GM12891 (cell line): Measurements from ENCODE around the gene RHBDD1.

Experiments used
- PAX5 ChIP-seq: IDR thresholded peaks from 2 replicates; pipeline ENCODE4 v1.6.1; 2011; ENCODE audit warnings: low read length, moderate library complexity, mild to moderate bottlenecking; ENCODE audit not compliant: insufficient read depth, severe bottlenecking
- POLR2A ChIP-seq: IDR thresholded peaks from 2 replicates; pipeline ENCODE4 v1.6.1; 2011; ENCODE audit warnings: low read depth, low read length, control low read depth
- POLR2AphosphoS5 ChIP-seq: IDR thresholded peaks from 2 replicates; pipeline ENCODE4 v1.6.1; 2011; ENCODE audit warnings: low read depth, low read length, control low read depth
- POU2F2 ChIP-seq: IDR thresholded peaks from 2 replicates; pipeline ENCODE4 v1.6.1; 2011; ENCODE audit warnings: low read depth, mild to moderate bottlenecking, control low read depth, low read length, moderate library complexity
- SPI1 ChIP-seq: IDR thresholded peaks from 2 replicates; pipeline ENCODE4 v1.6.1; 2011; ENCODE audit warnings: low read depth, low read length, control low read depth
- TAF1 ChIP-seq: IDR thresholded peaks from 2 replicates; pipeline ENCODE4 v1.6.1; 2011; ENCODE audit warnings: low read depth, low read length, control low read depth

- TF ChIP-seq POLR2AphosphoS5 (no peak), TAF1 (no peak), POLR2A (no peak), PAX5 (no peak), SPI1 (no peak), POU2F2 (no peak)
Observed at GRCh38 chr2:226877491-226877890, 41.6 kb downstream of the RHBDD1 start.
